ENCODE results near the gene SNX21. TPM values are rescaled to one million over a fixed set of nuclear protein-coding genes. Genes with fewer than 3 reads are reported as not detected.

Gene SNX21
- total RNA-seq, 1 experiment from 2014 or later: 3.1 TPM

DNA sequence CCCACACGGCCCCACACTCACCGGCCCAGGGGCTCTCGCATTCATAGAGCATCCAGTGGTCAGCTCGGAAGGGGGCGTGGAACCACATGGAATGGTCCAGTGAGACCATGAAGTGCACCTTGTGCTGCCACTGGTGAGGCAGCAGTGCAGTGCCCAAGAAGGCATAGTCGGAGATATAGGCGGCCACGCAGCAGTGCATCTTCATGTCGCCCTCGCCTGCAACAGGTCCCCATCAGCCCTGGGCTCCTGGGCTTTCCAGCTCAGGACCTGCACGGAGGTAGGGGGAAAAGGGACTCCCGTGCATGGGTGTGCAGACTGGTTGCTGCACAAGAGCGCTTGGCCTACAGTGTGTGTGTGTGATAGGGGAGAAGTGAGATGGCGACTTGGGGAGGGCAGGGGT is 9.9 kb downstream of the SNX21 start:
- H3K36me3 ChIP-seq (ENCODE audit: insufficient read depth, low read length, poor library complexity, severe bottlenecking): peaks cover 26% of the 10 kb centered on the region
- TF ChIP-seq, protein P1, sequence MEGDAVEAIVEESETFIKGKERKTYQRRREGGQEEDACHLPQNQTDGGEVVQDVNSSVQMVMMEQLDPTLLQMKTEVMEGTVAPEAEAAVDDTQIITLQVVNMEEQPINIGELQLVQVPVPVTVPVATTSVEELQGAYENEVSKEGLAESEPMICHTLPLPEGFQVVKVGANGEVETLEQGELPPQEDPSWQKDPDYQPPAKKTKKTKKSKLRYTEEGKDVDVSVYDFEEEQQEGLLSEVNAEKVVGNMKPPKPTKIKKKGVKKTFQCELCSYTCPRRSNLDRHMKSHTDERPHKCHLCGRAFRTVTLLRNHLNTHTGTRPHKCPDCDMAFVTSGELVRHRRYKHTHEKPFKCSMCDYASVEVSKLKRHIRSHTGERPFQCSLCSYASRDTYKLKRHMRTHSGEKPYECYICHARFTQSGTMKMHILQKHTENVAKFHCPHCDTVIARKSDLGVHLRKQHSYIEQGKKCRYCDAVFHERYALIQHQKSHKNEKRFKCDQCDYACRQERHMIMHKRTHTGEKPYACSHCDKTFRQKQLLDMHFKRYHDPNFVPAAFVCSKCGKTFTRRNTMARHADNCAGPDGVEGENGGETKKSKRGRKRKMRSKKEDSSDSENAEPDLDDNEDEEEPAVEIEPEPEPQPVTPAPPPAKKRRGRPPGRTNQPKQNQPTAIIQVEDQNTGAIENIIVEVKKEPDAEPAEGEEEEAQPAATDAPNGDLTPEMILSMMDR (conservative IDR thresholded peaks at IDR 0.05; ENCODE audit: low read depth, low read length): no peak
- no peak for TF ChIP-seq EZH2 (IDR thresholded peaks at IDR 0.05; ENCODE audit: borderline replicate concordance, low read depth, low read length, poor library complexity, severe bottlenecking)

DNA sequence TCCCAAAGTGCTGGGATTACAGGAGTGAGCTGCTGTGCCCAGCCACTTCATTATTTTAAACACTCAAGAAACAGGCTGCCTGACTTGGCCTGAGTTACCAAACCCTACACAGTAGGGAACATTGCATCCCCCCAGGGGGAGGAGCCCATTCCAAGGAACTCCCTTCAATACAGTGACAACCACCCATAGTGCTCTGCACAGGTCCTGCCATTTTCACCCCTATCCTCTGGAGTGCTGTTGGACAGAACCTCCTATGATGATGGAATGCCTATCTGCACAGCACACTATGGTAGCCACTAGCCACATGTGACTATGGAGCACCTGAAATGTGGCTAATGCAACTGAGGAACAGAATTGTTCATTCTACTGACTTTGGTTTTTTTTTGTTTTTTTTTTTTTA is 11.9 kb downstream of the SNX21 start:
- Histone ChIP-seq H3K36me3 (ENCODE audit: insufficient read depth, low read length, poor library complexity, severe bottlenecking) (peaks cover 26% of the 10 kb centered on the region), H3K4me3 (ENCODE audit: low read depth, low read length, poor library complexity, severe bottlenecking) (no peak overlapping the region), H3K9me3 (ENCODE audit: low read depth, low read length, poor library complexity, severe bottlenecking) (no peaks in the 10 kb centered on the region), H3K27ac (ENCODE audit: low read depth, low read length, poor library complexity, severe bottlenecking) (no peak overlapping the region), H3K4me1 (ENCODE audit: insufficient read depth, low read length, poor library complexity, severe bottlenecking) (no peaks in the 10 kb centered on the region), H3K27me3 (replicated peaks; ENCODE audit: insufficient read depth, low read depth, low read length, poor library complexity) (no peaks in the 10 kb centered on the region)
- no peak for TF ChIP-seq EZH2 (IDR thresholded peaks at IDR 0.05; ENCODE audit: borderline replicate concordance, low read depth, low read length, poor library complexity, severe bottlenecking)
- TF ChIP-seq, protein P1 (conservative IDR thresholded peaks at IDR 0.05; ENCODE audit: low read depth, low read length): no peak
- CTCF ChIA-PET: no interaction called here
- POLR2A ChIA-PET (ENCODE audit: low non-redundant PET): no interaction called here
- DNase-seq (ENCODE audit: low spot score): no peak
- intact Hi-C loops (cut with micrococcal nuclease; ENCODE audit: unreplicated experiment): no loop called here
- BruUV-seq (replicated peaks): no TSS peak

More for the DNA sequence above, 9.9 kb downstream of the SNX21 start:
- Histone ChIP-seq H3K9me3 (ENCODE audit: low read depth, low read length, poor library complexity, severe bottlenecking) (no peaks in the 10 kb centered on the region), H3K4me3 (ENCODE audit: low read depth, low read length, poor library complexity, severe bottlenecking) (no peak overlapping the region), H3K4me1 (ENCODE audit: insufficient read depth, low read length, poor library complexity, severe bottlenecking) (no peaks in the 10 kb centered on the region), H3K27me3 (replicated peaks; ENCODE audit: insufficient read depth, low read depth, low read length, poor library complexity) (no peaks in the 10 kb centered on the region), H3K27ac (ENCODE audit: low read depth, low read length, poor library complexity, severe bottlenecking) (no peak overlapping the region)
- CTCF ChIA-PET: no interaction called here
- intact Hi-C loops (cut with micrococcal nuclease; ENCODE audit: unreplicated experiment): no loop called here
- POLR2A ChIA-PET (ENCODE audit: low non-redundant PET): no interaction called here
- DNase-seq (ENCODE audit: low spot score): no peak
- BruUV-seq (replicated peaks): no TSS peak

DNA sequence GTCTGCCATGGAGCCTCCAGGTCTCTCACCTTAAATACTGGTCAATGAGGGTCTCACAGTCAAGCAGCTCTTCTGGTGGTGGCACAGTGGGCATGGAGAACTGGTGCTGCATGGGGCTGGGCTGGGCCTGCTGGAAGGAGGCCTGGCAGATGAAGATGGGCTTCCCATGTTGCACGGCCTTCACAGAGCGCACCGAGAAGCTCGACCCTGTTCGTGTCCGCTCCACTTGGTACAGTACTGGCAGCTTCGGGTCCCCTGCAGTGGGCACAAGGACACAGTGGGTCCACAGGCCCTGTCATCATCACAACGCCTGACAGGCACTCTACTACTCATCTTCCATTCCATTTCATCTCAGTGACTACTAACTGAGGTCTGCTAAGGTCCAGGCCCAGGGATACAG is 14.8 kb downstream of the SNX21 start:
- Histone ChIP-seq H3K4me1 (ENCODE audit: insufficient read depth, low read length, poor library complexity, severe bottlenecking) (no peaks in the 10 kb centered on the region), H3K9me3 (ENCODE audit: low read depth, low read length, poor library complexity, severe bottlenecking) (no peaks in the 10 kb centered on the region), H3K4me3 (ENCODE audit: low read depth, low read length, poor library complexity, severe bottlenecking) (no peak overlapping the region), H3K27me3 (replicated peaks; ENCODE audit: insufficient read depth, low read depth, low read length, poor library complexity) (no peaks in the 10 kb centered on the region), H3K36me3 (ENCODE audit: insufficient read depth, low read length, poor library complexity, severe bottlenecking) (peaks cover 14% of the 10 kb centered on the region), H3K27ac (ENCODE audit: low read depth, low read length, poor library complexity, severe bottlenecking) (no peak overlapping the region)
- ChIA-PET CTCF (no interaction called here), POLR2A (ENCODE audit: low non-redundant PET) (no interaction called here)
- intact Hi-C loops (cut with micrococcal nuclease; ENCODE audit: unreplicated experiment): no loop called here
- no TSS peak for BruUV-seq (replicated peaks)
- DNase-seq (ENCODE audit: low spot score): no peak
- TF ChIP-seq EZH2 (IDR thresholded peaks at IDR 0.05; ENCODE audit: borderline replicate concordance, low read depth, low read length, poor library complexity, severe bottlenecking): no peak
- TF ChIP-seq, protein P1 (conservative IDR thresholded peaks at IDR 0.05; ENCODE audit: low read depth, low read length): no peak
